ENCODE data around the gene SLC25A19.

- TF ChIP-seq CTCF (IDR thresholded peaks at IDR 0.05) (no peak), POLR2A (IDR thresholded peaks at IDR 0.05) (no peak)
These were observed 57.3 kb downstream of the SLC25A19 start for GRCh38 chr17:75231741-75232464.

All from uterus (tissue), 2 donors.